Activated T-helper 1 cell treated with anti-CD3 and anti-CD28 coated beads, Interleukin-2, amount 50 U/mL, for 16 hours (primary cell): ENCODE data around the gene MZT1.
"Not testable (repeated sequence)": the region's sequence is repeated elsewhere in the genome, so short reads cannot be mapped to it uniquely, and the experiment has no call there.

Source experiments
- DNase-seq, 2 donors: peaks; one replicate each; pipeline ENCODE4 v3.0.0-alpha.2; 2020; ENCODE audit warnings: low read depth in 1 of 2, low spot score in 1 of 2

The MZT1 gene

GRCh38 chr13:72727417-72728289 is at the start of gene MZT1, which contains the start of gene BORA:
Gene MZT1, minus strand, starts transcription at chr13:72727629. Its CDS starts 27 bp downstream, at chr13:72727602.
Gene BORA, plus strand, starts transcription at chr13:72727923. Its CDS starts 1,018 bp downstream, at chr13:72728941.
- peak; percentile 88 to 92 for DNase-seq

DNA sequence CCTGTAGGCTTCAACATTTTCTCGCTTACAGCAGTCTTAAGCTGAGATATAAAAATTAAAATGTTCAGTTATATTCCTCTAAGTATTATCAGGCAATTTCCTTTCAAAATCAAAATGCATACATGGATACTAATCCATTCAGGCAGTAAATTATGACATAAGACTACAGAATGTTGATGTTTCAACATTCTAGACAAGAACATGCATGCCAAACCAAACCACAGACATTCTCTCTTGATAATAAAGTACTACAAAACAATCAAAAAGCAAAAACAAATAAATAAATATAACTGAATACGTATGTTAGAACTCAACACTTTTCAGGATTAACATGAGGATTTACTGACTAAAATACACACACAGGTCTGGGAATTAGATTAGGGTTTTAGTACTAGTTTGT is 46.6 kb upstream of the MZT1 start:
- no peak for DNase-seq

DNA sequence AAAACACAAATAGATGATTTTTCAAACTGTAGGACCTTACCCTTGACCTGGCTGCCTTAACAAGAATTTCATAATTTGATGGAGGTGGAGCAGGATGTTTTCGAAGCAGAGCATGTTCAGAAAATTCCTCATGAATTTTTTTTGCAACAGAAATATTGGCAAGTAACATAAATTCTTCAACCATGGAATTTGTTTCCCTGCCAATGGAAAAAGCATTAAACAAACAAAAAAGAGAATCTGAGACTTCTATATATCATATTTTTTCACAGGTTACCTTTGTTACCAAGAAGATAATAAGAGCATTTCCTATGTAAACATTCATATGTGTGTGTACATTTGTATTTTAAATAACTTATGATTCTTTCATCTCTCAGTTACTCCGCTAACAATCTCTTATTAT is 36.0 kb upstream of the MZT1 start:
- no peak for DNase-seq

DNA sequence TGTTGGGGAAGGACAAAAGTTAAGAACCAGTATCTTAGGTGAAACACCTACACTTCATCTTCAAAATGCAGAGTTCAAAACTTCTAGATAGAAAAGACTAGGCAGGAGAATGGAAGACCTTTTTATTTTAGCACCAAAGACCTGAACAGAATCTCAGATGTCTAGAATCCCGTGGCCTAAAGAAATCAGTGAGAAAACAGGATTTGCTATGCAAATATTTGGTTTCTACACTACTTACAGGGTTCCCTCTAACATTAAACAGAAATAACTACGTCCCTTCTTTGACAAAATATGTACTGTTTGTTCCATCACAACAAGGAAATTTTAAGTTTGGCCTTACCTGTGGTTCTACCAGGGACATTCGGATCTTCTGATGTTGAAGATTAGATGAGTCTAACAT is 32.8 kb upstream of the MZT1 start:
- no peak for DNase-seq

DNA sequence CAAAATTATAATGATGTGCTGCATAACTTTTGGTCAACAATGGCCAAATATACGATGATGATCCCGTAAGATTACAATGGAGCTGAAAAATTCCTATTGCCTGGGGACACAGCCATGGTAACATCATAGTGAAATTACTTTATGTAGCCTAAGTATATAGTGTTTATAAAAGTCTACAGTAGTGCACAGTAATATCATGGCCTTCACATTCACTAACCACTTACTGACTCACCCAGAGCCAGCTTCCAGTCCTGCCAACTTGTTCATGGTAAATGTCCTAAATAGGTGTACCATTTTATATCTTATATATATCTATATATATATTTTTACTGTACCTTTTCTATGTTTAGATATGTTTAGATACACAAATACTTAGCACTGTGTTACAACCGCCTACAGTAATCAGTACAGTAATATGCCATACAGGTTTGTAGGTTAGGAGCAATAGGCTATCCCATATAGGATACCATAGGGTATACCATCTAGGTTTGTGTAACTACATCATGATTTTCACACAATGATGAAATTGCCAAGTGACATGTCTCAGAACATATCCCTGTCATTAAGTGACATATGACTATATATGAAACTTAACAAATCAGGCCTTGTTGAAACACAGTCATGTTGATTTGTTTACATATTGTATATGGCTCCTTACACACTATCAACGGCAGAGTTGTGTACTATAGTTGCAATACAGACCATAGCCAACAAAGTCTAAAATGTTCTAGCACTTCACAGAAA is 30.5 kb upstream of the MZT1 start:
- no peak for DNase-seq

- no peak for DNase-seq
Measured at GRCh38 chr13:72754111-72754510, 26.7 kb upstream of the MZT1 start.

GRCh38 chr13:72751220-72751619 is 23.8 kb upstream of the MZT1 start:
- no peak for DNase-seq

- DNase-seq: no peak
Measured at GRCh38 chr13:72745260-72745659, 17.8 kb upstream of the MZT1 start.

DNA sequence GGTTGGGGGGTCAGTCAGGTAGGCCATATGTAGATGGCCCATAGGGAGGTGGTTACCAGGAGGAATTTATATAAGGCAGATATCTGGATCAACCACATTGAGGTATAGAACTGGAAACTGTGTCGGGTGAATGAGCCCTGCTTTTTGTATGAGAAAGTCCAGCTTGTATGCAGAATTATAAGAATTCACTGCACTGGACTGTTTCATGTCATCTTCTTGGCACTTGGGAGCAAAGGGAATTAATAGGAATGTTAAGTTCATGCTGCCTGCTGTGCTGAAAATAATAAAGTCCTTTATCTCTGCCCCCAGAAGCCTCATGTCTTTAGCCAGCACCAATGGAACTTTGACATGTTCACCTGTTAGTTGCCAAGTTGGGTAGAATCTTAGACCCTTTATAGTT is 12.6 kb upstream of the MZT1 start:
- DNase-seq: no peak

GRCh38 chr13:72737033-72737432 is 9.6 kb upstream of the MZT1 start:
- DNase-seq: no peak

DNA sequence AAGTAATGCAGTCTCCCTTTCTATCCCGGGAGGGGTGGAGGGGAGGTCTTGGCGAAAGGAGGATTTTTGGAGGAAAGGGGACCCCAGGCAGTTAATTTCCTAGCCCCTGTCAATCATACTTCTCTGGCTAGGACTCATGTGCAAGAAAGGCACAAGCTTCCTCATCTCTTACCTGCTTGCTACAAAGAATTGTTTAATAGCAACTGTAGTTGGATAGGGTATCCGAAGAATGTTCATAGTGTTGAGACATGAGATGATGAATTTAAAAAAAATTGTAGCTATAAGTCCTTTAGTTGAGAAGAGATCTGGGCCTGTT is 819 bp upstream of the MZT1 start:
- no peak for DNase-seq

GRCh38 chr13:72726726-72727416 is 558 bp downstream of the MZT1 start:
- DNase-seq: peak in 1 of 2 donors; percentile 4

- DNase-seq: not testable (repeated sequence)
Measured at GRCh38 chr13:72726185-72726584, 1.2 kb downstream of the MZT1 start.

DNA sequence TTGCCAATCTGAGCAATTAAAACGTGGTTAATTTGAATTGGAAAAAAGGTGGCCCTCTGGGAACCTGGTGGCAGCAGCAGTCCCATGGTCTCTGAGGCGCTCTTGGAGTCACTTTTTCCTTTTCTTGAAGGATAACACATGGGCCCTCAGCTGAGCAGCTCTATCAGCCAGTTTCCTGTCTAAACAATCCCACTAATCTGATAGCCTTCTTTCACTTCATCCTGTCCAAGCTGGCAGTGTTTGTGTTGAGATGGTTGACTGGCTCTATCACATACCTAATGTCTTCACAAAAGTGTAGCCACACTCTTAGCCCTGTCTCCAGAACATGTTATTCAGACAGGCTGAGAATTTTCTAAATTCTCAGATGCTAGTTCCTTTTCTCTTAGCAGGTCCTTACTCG is 10.7 kb downstream of the MZT1 start:
- no peak for DNase-seq

GRCh38 chr13:72700509-72700908 is 26.9 kb downstream of the MZT1 start:
- no peak for DNase-seq

- DNase-seq: no peak
Measured at GRCh38 chr13:72698164-72698563, 29.3 kb downstream of the MZT1 start.

DNA sequence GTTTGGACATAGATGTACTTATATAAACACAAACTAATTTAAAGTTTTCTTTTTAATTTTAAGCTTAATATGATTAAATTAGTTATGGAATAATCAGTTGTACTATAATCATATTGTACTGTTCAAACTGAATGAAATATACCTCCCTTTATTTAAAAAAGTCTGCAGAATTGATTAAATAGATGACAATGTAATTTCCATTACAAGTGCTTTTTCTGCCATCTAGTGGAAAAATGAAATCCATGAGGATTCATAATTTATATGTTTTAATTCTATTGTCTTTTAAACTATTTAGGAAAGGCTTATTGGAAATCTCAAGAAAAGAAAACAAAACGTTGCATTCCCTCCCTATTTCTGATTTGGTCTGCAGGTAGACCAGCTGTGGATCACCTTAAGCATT is 30.9 kb downstream of the MZT1 start:
- no peak for DNase-seq

- DNase-seq: no peak
Measured at GRCh38 chr13:72694314-72694713, 33.1 kb downstream of the MZT1 start.

- DNase-seq: no peak
Measured at GRCh38 chr13:72693832-72694231, 33.6 kb downstream of the MZT1 start.

DNA sequence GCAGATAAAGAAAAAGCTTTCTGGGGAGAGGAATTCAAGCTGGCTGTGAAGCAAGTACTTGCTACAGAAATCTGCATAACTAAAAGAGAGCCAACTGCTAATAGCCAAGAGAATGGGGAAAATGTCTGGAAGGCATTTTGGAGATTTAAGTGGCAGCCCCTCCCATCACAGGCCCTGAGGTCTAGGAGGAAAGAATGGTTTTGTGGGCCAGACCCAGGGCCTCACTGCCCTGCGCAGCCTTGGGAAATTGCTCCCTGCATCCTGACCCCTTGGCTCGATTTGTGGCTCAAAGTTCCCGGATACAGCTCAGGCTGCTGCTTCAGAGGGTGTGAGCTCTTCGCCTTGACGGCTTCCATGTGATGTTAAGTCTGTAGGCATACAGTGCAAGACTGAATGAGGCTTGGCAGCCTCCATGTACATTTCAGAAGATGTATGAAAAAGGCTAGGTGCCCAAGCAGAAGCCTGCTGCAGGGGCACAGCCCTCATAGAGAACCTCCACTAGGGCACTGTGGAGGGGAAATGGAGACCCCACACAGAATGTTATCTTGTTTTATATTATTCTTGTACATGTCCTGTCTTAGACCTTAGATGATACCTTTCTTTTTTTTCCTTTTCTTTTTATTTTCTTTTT is 34.4 kb downstream of the MZT1 start:
- DNase-seq: no peak

- no peak for DNase-seq
Measured at GRCh38 chr13:72689181-72689696, 38.2 kb downstream of the MZT1 start.
